Stromal cell of bone marrow (primary cell): Measurements from ENCODE around the gene PRSS38.
"Not testable (repeated sequence)": the region's sequence is repeated elsewhere in the genome, so short reads cannot be mapped to it uniquely, and the experiment has no call there.

ENCODE experiments used
- DNase-seq: peaks from one replicate; pipeline ENCODE4 v3.0.0-alpha.2; 2012; ENCODE audit warnings: low read depth

Gene PRSS38

DNA sequence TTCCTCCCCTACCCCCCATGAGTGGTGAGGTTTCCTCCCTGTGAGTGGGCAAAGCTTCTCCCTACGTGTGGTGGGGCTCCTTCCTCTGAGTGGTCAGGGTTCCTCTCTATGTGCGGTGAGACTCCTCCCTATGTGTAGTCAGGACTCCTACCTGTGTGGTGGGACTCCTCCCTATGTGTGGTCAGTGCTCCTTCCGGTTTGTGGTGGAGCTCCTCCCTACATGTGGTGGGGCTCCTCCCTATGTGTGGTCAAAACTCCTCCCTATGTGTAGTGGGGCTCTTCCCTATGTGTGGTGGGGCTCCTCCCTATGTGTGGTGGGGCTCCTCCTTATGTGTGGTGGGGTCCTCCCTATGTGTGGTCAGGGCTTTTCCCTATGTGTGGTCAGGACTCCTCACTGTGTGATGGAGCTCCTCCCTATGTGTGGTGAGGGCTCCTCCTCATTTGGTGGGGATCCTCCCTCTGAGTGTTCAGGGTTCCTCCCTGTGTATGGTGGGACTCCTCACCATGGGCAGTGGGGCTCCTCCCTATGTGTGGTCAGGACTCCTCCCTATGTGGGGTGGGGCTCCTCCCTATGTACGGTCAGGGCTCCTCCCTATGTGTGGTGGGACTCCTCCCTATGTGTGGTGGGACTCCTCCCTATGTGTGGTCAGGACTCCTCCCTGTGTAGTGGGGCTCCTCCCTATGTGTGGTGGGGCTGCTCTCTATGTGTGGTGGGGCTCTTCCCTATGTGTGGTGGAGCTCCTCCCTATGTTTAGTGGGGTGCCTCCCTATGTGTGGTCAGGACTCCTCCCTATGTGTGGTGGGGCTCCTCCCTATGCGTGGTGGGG, 29.1 kb downstream of the PRSS38 start:
- DNase-seq: no peak

DNA sequence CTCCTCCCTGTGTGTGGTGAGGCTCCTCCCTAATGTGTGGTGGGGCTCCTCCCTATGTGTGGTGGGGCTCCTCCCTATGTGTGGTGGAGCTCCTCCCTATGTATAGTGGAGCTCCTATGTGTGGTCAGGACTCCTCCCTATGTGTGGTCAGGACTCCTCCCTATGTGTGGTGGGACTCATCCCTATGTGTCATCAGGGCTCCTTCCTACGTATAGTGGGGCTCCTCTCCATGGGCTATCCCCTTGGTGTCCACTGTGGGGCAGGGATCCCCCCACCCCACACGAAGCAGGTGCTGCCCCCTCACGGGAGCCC, 29.6 kb downstream of the PRSS38 start:
- no peak for DNase-seq

DNA sequence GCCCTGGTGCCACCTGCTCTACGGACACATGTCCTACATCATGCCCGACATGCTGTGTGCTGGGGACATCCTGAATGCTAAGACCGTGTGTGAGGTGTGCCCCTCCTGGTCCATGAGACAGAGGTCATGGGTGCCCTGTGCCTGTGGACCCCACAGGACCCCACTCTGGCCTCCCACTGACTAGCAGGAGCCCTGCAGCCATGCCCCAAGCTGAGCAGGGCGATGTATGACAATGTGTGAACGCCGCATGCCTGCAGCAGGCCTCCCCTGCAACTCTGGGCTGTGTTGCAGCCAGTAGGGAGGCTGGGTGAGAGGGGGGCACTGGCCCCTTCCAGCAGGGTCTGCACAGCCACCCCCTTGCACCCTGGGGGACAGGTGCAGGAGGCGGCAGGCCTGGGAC, 30.0 kb downstream of the PRSS38 start:
- DNase-seq: no peak

DNA sequence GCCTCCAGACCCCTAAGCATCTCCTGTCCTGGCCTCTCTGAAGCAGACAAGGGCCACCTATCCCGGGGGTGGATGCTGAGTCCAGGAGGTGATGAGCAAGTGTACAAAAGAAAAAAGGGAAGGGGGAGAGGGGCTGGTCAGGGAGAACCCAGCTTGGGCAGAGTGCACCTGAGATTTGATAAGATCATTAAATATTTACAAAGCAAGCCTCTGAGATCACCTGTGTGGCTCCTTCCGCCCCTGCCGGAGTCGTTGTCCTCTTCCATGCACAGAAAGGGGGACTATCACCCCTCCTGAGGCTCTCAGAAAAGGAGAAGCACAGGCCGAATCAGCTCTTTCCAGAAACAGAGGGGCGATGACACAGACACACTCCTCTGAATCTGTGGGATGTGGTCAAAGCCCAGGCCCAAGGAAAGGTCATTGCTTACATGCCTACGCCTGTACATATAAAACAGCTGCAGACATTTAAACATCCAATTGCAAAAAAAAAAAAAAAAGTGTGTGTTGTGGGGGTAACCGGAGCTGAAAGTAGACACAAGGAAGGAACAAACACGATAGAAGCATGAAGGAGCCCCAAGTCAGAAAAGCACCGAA, 30.9 kb downstream of the PRSS38 start:
- DNase-seq: no peak

DNA sequence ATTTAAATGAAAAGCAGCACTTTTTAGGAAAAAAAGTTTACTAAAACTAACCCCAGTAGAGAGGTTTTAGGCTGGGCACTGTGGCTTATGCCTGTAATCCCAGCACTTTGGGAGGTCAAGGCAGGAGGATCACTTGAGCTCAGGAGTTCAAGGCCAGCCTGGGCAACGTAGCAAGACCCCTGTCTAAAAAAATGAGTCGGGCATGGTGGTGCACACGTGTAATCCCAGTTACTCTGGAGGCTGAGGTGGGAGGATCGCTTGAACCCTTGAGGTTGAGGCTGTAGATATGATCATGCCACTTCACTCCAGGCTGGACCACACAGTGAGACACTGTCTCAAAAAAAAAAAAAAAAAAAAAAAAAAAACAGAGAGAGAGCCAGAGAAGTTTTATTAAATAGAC, 31.6 kb downstream of the PRSS38 start:
- not testable (repeated sequence) for DNase-seq

DNA sequence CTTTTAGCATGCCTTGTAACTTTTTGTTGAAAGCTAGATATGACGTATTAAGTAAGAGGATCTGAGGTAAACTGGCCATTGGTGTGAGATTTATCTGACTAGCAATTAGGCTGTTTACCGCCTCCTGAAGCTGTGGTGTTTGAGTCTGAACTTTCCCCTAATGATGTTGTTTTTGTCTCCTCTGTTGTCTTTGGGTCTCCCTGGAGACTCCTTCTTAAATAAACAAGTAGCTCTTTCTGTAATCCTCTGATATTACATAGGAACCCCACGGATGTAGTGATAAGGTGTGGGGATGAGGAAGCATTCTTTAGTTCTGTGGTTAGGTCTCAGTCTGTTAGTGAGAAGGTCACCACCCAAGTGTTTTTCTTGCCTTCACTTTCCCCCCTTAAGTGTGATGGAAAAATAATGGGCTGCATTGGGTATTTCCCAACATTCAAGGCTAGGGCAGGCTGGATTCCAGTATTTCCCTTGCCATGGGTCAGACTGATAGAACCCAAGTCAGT, 33.0 kb downstream of the PRSS38 start:
- DNase-seq: no peak

DNA sequence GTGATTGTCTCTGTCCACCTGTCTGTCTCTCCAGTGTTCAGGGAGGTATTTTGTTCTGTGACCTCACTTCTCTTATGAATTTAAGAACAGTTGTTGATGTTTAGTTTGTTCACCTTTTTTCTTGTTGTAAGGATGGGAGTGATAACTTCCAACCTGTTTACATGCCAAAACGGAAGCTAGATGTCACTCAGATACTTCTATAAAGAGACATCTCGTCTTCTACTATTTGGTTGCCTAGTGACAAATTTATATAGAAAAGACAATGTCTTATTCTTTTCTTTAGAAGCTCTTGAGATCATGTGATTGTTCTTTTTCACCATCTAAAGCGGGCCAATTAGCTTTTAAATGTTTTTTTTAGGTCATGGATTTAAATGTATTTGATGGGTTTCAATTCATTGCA, 33.8 kb downstream of the PRSS38 start:
- no peak for DNase-seq

DNA sequence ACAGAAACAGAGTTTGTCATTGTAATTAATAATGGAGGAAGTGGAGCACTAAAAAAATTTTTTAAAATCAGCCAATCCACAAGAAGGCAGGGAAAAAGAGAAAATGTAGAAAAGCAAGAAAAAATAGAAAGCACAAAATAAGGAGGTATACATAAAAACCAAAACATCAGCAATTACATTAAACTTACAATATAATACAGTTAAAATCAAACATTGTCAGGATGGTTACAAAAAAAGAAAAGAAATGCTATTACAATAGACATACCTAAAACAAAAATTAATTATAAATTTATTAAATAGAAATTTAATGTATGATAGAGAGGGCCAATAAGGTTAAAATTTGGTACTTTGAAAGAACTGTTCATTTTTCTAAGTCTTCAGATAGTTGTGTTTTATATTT, 38.7 kb downstream of the PRSS38 start:
- no peak for DNase-seq

DNA sequence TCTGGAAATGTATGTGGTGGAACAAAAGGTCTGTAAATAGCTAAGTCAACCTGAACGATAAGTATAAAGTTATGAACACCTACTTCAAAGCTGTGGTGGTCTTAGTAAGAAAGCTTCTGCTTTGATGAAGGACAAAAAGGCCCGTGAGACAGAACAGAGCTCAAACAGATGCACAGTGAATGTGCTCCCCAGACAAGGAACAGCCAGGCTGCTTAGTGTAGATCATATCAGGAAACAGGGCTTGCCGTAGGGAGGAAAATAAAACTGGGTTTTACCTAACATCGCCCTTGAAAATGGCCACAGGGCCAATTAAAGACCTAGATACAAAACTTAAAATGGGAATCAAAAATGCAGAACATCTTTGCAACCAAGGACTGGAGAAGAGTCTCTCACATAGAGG, 40.2 kb downstream of the PRSS38 start:
- no peak for DNase-seq

DNA sequence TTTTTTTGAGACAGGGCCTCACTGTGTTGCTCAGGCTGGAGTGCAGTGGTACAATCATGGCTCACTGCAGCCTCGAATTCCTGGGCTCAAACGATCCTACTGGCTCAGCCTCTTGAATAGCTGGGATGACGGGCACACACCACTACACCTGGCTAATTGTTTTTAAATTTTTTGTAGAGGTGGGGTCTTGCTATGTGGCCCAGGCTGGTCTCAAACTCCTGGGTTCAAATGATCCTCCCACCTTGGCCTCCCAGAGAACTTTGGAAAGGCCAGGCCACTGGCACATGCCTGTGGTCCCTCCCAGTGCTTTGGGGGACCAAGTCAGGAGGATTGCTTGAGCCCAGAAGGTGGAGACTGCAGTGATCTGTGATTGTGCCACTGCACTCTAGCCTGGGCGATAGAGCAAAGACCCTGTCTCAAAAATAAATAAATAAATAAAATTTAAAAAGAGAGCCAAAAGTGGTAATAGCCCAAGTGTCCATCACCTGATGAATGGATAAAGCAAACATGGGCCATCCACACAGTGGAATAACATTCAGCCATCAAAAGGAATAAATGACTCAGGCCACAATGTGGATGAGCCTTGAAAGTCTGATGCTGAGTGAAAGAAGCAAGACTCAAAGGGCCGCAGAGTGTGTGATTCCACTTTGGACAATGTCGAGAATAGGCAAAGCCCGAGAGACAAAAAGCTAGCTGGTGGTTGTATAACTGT, 40.8 kb downstream of the PRSS38 start:
- DNase-seq: no peak

DNA sequence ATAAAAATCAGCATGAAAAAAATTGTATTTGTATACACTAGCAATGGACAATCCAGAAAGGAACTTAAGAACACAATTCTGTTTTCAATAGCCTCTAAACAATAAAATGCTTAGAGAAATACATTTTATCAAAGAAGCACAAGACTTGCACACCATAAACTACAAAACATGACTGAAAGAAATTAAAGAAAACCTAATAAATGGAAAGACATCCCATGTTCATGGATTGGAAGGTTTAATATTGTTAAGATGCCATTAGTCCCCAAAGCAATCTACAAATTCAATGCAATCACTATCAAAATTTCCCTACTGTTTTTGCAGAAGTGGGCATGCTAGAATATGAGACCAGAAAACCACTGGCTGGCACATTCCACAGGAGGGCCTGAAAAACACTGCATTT, 49.4 kb downstream of the PRSS38 start:
- DNase-seq: no peak

DNA sequence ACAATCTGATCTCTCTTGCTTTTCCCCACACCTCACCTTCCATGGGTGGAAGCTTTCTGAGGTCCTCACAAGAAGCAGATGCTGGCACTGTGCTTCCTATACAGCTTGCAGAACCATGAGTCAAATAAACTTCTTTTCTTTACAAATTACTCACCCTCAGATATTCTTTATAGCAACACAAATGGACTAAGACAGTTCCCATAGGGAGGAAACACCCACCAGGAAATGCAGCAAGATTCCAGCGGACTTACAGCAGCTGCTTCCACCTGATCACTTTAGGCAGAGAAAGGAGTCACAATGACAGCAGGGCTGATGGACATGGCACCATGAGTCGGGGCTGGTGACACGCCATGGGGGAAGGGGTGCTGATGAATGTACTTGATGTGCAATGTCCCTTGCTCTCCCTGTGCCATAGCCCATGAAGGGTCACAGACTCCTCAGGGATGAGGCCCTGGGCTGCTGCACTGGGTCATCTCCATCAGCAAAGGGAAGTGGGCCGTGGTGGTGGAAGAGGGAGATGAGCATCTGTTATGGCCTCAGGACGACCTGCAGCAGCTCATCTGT, 53.9 kb downstream of the PRSS38 start:
- DNase-seq: no peak

DNA sequence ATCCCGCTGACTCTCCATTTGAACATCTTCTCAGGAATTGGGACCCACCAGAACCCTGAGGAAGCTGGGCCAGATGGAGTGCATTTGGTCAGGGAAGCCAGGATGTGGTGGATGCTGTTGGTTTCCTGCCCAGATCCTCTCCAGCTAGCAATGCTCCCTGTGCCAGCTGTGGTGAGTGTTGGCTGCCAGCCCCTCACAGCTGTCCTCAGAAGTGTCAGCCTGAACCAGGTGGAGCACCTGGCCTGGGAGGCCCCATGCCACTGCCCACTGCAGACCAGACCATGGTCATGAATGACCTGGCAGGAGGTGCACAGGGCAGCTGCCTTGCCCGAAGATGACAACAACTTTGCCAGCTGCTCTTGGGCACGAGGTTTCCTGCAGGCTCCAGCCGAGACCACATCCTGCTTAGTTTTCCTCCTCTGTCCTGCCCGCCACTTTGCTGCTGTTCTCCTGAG, 54.4 kb downstream of the PRSS38 start:
- DNase-seq: peak; percentile 21

DNA sequence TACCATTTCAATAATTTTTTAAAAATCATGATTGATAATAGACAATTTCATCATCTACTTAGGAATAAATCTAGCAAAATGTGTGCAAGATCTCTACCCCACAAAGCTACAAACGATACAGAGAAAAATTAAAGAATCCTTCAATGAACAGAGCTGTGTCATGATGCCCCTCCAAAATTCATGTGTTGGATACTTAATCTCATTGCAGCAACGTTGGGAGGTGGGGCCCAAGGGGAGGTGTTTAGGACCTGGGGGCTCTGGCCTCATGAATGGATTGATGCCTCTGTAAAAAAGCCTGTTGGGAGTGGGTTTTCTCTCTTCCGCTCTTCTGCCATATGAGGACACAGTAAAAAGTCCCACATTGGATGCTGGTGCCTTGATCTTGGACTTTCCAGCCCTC, 54.9 kb downstream of the PRSS38 start:
- no peak for DNase-seq

DNA sequence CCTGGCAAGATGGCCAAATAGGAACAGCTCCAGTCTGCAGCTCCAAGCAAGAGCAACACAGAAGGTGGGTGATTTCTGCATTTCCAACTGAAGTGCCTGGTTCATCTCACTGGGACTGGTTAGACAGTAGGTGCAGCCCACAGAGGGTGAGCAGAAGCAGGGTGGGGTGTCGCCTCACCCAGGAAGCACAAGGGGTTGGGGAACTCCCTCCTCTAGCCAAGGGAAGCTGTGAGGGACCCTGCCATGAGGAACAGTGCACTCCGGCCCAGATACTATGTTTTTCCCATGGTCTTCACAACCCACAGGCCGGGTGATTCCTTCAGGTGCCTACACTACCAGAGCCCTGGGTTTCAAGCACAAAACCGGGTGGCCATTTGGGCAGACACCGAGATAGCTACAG, 56.4 kb downstream of the PRSS38 start:
- DNase-seq: not testable (repeated sequence)

DNA sequence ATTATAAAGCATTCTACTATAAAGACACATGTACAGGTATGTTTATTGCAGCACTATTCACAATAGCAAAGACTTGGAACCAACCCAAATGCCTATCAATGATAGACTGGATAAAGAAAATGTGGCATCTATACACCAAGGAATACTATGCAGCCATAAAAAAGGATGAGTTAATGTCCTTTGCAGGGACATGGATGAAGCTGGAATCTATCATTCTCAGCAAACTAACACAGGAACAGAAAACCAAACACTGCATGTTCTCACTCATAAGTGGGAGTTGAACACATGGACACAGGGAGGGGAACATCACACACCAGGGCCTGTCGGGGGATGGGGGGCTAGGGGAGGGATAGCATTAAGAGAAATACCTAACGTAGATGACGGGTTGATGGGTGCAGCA, 62.3 kb downstream of the PRSS38 start:
- not testable (repeated sequence) for DNase-seq

DNA sequence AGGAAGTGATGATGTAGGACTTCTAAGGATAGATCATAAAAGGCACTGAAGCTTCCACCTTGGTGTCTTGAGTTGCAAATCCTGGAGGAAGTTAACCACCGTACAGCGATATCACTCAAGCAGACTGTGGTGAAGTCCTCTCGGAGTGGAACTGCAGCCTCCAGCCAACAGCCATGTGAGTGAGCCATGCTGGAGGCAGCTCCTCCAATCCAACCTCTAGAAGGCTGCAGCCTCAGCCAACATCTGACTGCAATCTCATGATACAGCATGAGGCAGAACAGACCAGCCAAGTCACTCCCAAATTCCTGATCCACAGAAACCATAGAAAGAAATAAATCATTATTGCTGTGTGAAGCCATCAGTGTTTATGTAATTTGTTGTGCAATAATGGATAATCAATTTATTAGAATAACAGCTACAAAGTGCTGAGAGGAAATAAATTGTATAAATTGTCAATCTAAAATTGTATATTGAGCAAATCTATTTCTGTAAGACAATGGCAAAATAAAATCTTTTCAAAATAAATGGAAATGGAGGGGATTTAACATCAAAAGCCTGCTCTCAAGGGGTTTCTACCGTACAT, 65.0 kb downstream of the PRSS38 start:
- peak; percentile 17 for DNase-seq

DNA sequence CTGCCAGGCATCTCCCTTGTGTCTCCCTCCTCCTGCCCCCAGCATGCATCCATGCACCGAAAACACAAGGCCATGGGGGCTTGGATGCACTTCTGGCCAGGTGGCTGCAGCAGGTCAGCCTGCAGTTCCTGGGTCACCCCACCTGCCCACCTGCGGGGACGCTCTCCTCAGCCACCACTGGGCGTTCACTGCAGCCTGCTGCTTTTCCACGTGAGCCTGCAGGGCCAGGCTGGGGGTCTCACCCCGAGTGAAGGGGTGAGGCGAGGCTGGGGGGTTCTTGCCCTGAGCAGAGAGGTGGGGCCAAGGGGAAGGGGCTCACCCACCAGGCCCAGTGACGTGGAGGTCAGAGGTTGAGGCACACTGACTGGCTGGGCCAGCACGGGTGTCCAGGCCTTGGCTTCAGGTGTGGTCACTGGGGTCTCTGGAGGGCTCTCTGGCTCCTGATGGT, 67.6 kb downstream of the PRSS38 start:
- DNase-seq: no peak

DNA sequence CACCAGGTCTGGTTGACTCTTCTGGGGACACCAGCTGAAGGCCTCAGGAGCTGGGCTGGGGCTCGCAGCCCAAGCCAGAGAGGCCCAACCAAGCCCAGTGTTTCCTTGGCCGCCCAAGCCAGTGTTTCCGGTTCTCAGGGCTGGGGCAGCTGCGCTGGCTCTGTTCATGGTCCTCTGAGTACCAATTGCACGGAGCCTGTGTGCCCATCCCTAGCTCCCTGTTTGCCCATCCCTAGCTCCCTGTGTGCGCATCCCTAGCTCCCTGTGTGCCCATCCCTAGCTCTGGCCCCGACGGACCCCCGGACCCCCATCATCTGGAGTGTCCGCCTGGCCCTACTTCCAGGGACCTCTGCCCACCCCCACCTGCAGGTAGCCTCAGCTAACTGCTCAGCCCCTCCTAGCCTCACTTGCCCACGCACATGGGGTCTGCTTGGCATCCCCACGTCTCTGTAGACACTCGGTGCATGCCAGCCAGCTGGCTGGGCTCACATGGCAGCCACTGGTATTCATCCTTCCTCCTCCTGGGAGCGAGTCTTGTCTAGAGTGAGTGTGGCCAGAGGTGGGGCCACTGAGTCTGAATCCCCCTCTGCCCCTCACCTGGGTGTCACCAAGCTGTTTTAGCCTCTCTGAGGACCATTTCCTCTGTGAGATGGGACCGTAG, 68.3 kb downstream of the PRSS38 start:
- no peak for DNase-seq

DNA sequence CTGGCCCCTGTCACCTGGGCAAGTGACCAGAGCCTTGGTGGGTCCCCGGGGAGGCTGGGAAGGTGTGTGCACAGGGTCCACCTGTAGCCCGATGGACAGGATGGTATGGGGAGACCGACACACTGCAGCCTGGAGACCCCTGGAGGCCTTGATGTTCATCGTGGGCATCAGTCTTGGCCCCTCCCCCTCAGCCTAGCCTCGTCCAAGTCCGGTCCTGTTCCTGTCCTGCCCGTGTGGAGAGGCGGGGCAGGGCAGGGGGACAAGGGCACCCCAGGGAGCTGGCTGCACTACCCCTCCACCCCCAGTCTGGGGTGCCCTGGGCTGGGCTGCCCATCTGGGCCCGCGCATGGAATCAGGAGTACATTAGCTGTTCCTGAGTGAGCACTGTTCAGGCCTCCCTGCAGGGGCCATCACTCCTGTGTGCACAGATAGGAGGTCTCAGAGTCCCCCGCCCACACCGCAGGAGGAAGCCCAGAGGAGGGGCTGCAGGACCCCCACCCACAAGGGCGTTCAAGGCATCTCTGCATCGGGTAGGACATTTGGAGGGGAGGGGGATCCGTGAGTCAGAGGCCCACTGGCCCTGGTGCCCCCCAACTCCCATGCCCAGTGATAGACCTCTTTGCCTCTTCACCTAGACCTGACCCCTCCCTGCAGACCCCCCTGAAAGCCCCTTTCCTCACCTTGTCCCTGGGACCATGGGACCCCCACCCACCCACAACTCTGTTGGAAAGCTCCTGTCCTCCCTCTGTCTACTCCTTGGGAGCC, 69.1 kb downstream of the PRSS38 start:
- DNase-seq: no peak

DNA sequence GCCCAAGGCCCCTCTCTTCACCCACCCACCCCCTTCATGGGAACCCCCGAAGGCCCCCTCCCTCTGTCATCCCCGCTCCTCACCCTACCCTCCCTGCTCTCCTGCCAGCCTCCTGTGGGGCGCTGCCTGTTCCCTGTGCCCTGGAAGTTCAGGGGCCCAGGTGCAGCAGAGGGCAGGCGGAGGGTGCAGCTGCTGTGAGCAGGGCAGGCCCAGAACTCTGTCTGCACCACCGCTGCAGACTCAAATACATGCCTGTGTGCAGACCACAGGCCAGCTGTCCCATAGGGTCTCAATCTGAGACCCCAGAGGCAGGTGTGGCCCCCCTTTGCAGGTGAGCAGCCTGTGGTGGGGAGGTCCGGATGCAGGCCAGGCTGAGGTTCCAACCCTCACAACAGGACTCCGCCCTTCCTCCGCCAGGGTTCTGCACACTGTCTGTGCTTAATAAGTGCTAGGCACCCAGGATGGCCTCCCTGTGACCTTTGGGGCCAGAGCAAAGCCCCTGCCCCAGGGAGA, 69.7 kb downstream of the PRSS38 start:
- DNase-seq: no peak
